Panc1 (cell line): ENCODE measurements around the gene TMEM40.
"Not testable (repeated sequence)": the region's sequence is repeated elsewhere in the genome, so short reads cannot be mapped to it uniquely, and the experiment has no call there.

Experiments
- CTCF ChIP-seq: fragments of 450-650 bp; IDR thresholded peaks from 2 replicates; pipeline ENCODE4 v1.5.1; 2017; ENCODE audit warnings: mild to moderate bottlenecking
- POLR2AphosphoS5 ChIP-seq: IDR thresholded peaks from 2 replicates; pipeline ENCODE4 v1.6.1; 2012; ENCODE audit warnings: mild to moderate bottlenecking, low read depth, low read length, moderate library complexity
- REST ChIP-seq, 2 experiments: IDR thresholded peaks; 2 replicates each; pipeline ENCODE4 v1.6.1; 2011 to 2012; ENCODE audit warnings: low read depth in 2 of 2, control low read depth in 1 of 2, low read length in 1 of 2, mild to moderate bottlenecking in 1 of 2, moderate library complexity in 1 of 2; ENCODE audit not compliant: insufficient read depth in 1 of 2
- SIN3A ChIP-seq: IDR thresholded peaks from 2 replicates; pipeline ENCODE4 v1.6.1; 2012; ENCODE audit warnings: low read depth, mild to moderate bottlenecking, low read length, moderate library complexity, borderline replicate concordance; ENCODE audit not compliant: insufficient read depth
- TCF7L2 ChIP-seq: IDR thresholded peaks from 2 replicates; pipeline ENCODE4 v1.6.1; 2011; ENCODE audit warnings: mild to moderate bottlenecking, low read depth, low read length, inconsistent platforms

- not testable (repeated sequence) for TF ChIP-seq CTCF; REST (IDR thresholded peaks at IDR 0.05; ENCODE audit: insufficient read depth in 1 of 2, low read depth in 2 of 2, low read length in 1 of 2); SIN3A; POLR2AphosphoS5; TCF7L2
These were observed 57.5 kb downstream of the TMEM40 start for GRCh38 chr3:12701601-12702000.
